HEK293 (cell line): ENCODE results near the gene IGLON5.

Experiments
- CTCF ChIA-PET: fragments of 350-600 bp; formaldehyde crosslinking; extraction: SDS; loops from one replicate; lab custom pipeline; 2021; ENCODE audit warnings: antibody characterized with exemption; lab: Yijun Ruan, JAX
- POLR2A ChIA-PET: fragments of 300-600 bp; formaldehyde crosslinking; extraction: SDS; loops from one replicate; lab custom pipeline; 2020; ENCODE audit warnings: antibody characterized with exemption, inconsistent platforms; lab: Yijun Ruan, JAX
- H3K27ac ChIP-seq: fragments of 200-500 bp; sonication (Bioruptor generic); 2 replicates; pipeline ENCODE4 v1.5.1; 2014; ENCODE audit warnings: low read depth, low read length, control low read depth, inconsistent platforms; ENCODE audit errors: extremely low read depth
- H3K36me3 ChIP-seq, 2 experiments: fragments of 200-500 bp in 1 of 2; sonication (Bioruptor generic) in 1 of 2; 1 replicate in 1 of 2; 2 replicates in 1 of 2; pipeline ENCODE4 v1.5.1; 2014 to 2017; ENCODE audit warnings: inconsistent platforms in 2 of 2, low read length in 2 of 2; ENCODE audit not compliant: control insufficient read depth in 2 of 2, insufficient read depth in 1 of 2
- H3K4me1 ChIP-seq: fragments of 200-500 bp; sonication (Bioruptor generic); 2 replicates; pipeline ENCODE4 v1.5.1; 2014; ENCODE audit warnings: mild to moderate bottlenecking, low read length, inconsistent platforms; ENCODE audit not compliant: control insufficient read depth, insufficient read depth
- H3K4me3 ChIP-seq: 2 replicates; pipeline ENCODE4 v1.5.1; 2011; ENCODE audit warnings: low read depth, mild to moderate bottlenecking, control low read depth, low read length, moderate library complexity
- H3K9me3 ChIP-seq: fragments of 200-500 bp; sonication (Bioruptor generic); 2 replicates; pipeline ENCODE4 v1.5.1; 2014; ENCODE audit warnings: low read depth, low read length, inconsistent platforms; ENCODE audit not compliant: control insufficient read depth, insufficient read depth
- BCL11B ChIP-seq: fragments of 450-650 bp; formaldehyde crosslinking; IDR thresholded peaks from 2 replicates; pipeline ENCODE4 v1.5.1; 2016; ENCODE audit warnings: low read depth, missing biosample characterization, missing genetic modification characterization
- IKZF3 ChIP-seq: fragments of 450-650 bp; IDR thresholded peaks from 2 replicates; pipeline ENCODE4 v1.5.0; 2018; ENCODE audit warnings: missing biosample characterization, mild to moderate bottlenecking, missing genetic modification characterization, moderate library complexity
- KLF8 ChIP-seq: fragments of 450-650 bp; formaldehyde crosslinking; IDR thresholded peaks from 2 replicates; pipeline ENCODE4 v1.5.1; 2016; ENCODE audit warnings: missing biosample characterization, missing genetic modification characterization
- SP3 ChIP-seq: fragments of 450-650 bp; formaldehyde crosslinking; IDR thresholded peaks from 2 replicates; pipeline ENCODE4 v1.5.1; 2016; ENCODE audit warnings: missing biosample characterization, missing genetic modification characterization
- ZEB2 ChIP-seq: fragments of 450-650 bp; formaldehyde crosslinking; IDR thresholded peaks from 2 replicates; pipeline ENCODE4 v1.5.1; 2016; ENCODE audit warnings: missing biosample characterization, missing genetic modification characterization
- ZFP3 ChIP-seq: fragments of 450-650 bp; formaldehyde crosslinking; IDR thresholded peaks from 2 replicates; pipeline ENCODE4 v1.5.1; 2016; ENCODE audit warnings: low read depth, missing biosample characterization, missing genetic modification characterization
- ZFP69B ChIP-seq: fragments of 450-650 bp; formaldehyde crosslinking; IDR thresholded peaks from 2 replicates; pipeline ENCODE4 v1.5.1; 2016; ENCODE audit warnings: missing biosample characterization, missing genetic modification characterization
- ZNF114 ChIP-seq: fragments of 450-650 bp; formaldehyde crosslinking; IDR thresholded peaks from 2 replicates; pipeline ENCODE4 v1.5.0; 2017; ENCODE audit warnings: missing biosample characterization, missing genetic modification characterization
- ZNF132 ChIP-seq: fragments of 450-650 bp; formaldehyde crosslinking; IDR thresholded peaks from 2 replicates; pipeline ENCODE4 v1.5.1; 2017; ENCODE audit warnings: missing biosample characterization, missing genetic modification characterization, borderline replicate concordance
- ZNF133 ChIP-seq: fragments of 450-650 bp; formaldehyde crosslinking; IDR thresholded peaks from 2 replicates; pipeline ENCODE4 v1.5.1; 2016; ENCODE audit warnings: missing biosample characterization, missing genetic modification characterization
- ZNF221 ChIP-seq: fragments of 450-650 bp; formaldehyde crosslinking; IDR thresholded peaks from 2 replicates; pipeline ENCODE4 v1.5.1; 2017; ENCODE audit warnings: missing biosample characterization, missing genetic modification characterization, borderline replicate concordance
- ZNF426 ChIP-seq: fragments of 450-650 bp; formaldehyde crosslinking; IDR thresholded peaks from 2 replicates; pipeline ENCODE4 v1.5.1; 2017; ENCODE audit warnings: missing biosample characterization, missing genetic modification characterization, mild to moderate bottlenecking, inconsistent platforms, moderate library complexity
- ZNF658 ChIP-seq: fragments of 450-650 bp; formaldehyde crosslinking; IDR thresholded peaks from 2 replicates; pipeline ENCODE4; 2016; ENCODE audit warnings: missing biosample characterization, missing genetic modification characterization
- ZNF768 ChIP-seq: fragments of 450-650 bp; formaldehyde crosslinking; IDR thresholded peaks from 2 replicates; pipeline ENCODE4 v1.5.1; 2018; ENCODE audit warnings: missing biosample characterization, mild to moderate bottlenecking, missing genetic modification characterization
- ZNF792 ChIP-seq: fragments of 450-650 bp; formaldehyde crosslinking; IDR thresholded peaks from 2 replicates; pipeline ENCODE4 v1.5.1; 2016; ENCODE audit warnings: missing biosample characterization, missing genetic modification characterization
- ZNF843 ChIP-seq: fragments of 450-650 bp; formaldehyde crosslinking; IDR thresholded peaks from 2 replicates; pipeline ENCODE4 v1.5.1; 2016; ENCODE audit warnings: missing biosample characterization, missing genetic modification characterization
- ZXDB ChIP-seq: fragments of 450-650 bp; formaldehyde crosslinking; IDR thresholded peaks from 2 replicates; pipeline ENCODE4 v1.5.1; 2016; ENCODE audit warnings: missing biosample characterization, missing genetic modification characterization
- TF ChIP-seq, protein P1 (sequence below): fragments of 450-650 bp; formaldehyde crosslinking; IDR thresholded peaks from 2 replicates; pipeline ENCODE4 v1.5.1; 2016; ENCODE audit warnings: missing biosample characterization, missing genetic modification characterization
- TF ChIP-seq, protein P2 (sequence below): fragments of 450-650 bp; formaldehyde crosslinking; optimal IDR thresholded peaks from 2 replicates; pipeline ENCODE3; 2016; ENCODE audit warnings: missing biosample characterization, mild to moderate bottlenecking, missing genetic modification characterization
- TF ChIP-seq, protein P3 (sequence below): fragments of 450-650 bp; formaldehyde crosslinking; IDR thresholded peaks from 2 replicates; pipeline ENCODE4 v1.5.1; 2017; ENCODE audit warnings: missing biosample characterization, missing genetic modification characterization
- TF ChIP-seq, protein P4 (sequence below): fragments of 450-650 bp; formaldehyde crosslinking; IDR thresholded peaks from 2 replicates; pipeline ENCODE4 v1.5.1; 2016; ENCODE audit warnings: missing biosample characterization, missing genetic modification characterization

Gene IGLON5

DNA sequence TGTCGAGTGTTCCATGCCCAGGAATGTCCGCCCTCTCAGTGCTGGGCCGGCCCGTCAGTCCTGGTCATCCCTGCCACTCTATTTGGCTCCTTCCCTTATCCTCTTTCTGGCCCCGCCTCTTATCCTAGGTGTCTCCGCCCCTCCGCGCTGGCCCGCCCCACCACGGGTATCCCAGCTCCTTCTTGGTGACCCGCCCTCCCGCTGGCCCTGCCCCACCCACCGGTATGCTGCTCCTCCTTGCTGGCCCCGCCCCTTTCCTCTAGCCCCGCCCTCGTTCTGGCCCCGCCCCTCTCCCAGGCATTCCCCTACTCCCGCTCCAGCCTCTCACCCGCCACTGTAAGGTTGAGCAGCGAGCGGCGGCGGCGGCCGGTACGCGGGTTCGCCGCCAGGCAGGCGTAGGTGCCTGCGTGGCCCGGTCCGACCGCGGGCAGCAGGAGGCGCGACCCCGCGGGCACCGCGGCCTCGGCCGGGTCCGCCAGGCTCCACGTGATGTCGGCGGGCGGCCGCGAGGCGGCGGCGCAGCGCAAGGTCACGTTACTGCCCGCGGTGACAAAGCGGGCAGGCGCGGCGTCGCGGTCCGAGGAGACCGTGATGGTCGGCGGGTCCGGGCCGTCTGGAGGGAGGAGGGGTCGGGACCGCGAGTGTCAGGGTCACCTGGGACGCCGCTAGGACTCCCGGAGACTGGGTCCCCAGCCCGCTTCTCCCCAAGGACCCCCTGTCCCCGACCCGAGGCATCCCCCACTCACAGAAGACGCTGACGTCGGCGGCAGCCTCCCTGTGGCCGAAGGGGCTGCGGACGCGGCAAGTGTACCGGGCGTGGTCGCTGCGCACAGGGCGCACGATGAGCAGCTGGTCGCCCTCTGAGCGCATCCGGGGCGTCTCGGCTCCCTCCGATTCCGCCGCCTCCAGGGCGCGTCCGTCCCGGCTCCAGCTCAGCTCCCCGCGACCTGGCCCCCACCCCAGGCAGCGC is 28.5 kb downstream of the IGLON5 start (continued):
- TF ChIP-seq KLF8 (peak; percentile 60; the same call in 1 of the 2 replicates), ZNF221 (tag by site-specific recombination) (no peak), ZEB2 (0 out of 2 replicates have a peak, but pooled peaks have one; percentile 11), ZXDB (no peak), ZNF792 (tag by site-specific recombination) (no peak), ZNF114 (tag by site-specific recombination) (no peak), ZFP3 (tag by site-specific recombination) (no peak), ZNF132 (tag by site-specific recombination) (no peak), ZNF658 (tag by site-specific recombination) (no peak), ZNF426 (tag by site-specific recombination) (no peak), IKZF3 (0 out of 2 replicates have a peak, but pooled peaks have one; percentile 18), ZNF768 (tag by site-specific recombination) (no peak), SP3 (tag by site-specific recombination) (peak; percentile 93), ZNF843 (tag by site-specific recombination) (0 out of 2 replicates have a peak, but pooled peaks have one; percentile 2)
- TF ChIP-seq, protein P1, sequence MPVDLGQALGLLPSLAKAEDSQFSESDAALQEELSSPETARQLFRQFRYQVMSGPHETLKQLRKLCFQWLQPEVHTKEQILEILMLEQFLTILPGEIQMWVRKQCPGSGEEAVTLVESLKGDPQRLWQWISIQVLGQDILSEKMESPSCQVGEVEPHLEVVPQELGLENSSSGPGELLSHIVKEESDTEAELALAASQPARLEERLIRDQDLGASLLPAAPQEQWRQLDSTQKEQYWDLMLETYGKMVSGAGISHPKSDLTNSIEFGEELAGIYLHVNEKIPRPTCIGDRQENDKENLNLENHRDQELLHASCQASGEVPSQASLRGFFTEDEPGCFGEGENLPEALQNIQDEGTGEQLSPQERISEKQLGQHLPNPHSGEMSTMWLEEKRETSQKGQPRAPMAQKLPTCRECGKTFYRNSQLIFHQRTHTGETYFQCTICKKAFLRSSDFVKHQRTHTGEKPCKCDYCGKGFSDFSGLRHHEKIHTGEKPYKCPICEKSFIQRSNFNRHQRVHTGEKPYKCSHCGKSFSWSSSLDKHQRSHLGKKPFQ (tag by site-specific recombination): no peak
- TF ChIP-seq, protein P2, sequence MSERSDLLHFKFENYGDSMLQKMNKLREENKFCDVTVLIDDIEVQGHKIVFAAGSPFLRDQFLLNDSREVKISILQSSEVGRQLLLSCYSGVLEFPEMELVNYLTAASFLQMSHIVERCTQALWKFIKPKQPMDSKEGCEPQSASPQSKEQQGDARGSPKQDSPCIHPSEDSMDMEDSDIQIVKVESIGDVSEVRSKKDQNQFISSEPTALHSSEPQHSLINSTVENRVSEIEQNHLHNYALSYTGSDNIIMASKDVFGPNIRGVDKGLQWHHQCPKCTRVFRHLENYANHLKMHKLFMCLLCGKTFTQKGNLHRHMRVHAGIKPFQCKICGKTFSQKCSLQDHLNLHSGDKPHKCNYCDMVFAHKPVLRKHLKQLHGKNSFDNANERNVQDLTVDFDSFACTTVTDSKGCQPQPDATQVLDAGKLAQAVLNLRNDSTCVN (tag by site-specific recombination): peak; percentile 65
- TF ChIP-seq, all 188 proteins: peak for 19

DNA sequence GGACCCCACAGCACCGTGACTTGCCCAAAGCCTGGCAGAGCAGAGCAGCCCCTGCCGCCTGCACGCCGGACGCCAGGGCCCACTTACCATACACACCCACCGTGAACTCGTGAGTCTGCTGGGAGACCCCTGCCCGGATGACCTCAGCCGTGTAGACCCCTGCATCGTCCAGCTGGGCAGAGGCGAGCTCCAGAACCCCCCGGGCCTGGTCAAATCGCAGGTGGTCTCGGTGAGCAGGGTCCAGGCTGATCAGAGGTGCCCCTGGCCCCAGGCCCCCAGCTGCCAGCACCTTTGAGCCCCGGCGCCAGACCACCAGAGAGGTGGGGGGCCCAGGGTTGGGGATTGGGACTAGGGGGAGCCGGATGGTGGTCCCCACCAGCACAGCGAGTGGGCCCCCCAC is 29.6 kb downstream of the IGLON5 start:
- TF ChIP-seq, protein P3, sequence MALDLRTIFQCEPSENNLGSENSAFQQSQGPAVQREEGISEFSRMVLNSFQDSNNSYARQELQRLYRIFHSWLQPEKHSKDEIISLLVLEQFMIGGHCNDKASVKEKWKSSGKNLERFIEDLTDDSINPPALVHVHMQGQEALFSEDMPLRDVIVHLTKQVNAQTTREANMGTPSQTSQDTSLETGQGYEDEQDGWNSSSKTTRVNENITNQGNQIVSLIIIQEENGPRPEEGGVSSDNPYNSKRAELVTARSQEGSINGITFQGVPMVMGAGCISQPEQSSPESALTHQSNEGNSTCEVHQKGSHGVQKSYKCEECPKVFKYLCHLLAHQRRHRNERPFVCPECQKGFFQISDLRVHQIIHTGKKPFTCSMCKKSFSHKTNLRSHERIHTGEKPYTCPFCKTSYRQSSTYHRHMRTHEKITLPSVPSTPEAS: no peak
- TF ChIP-seq BCL11B (tag by site-specific recombination) (no peak), ZNF133 (tag by site-specific recombination) (no peak), ZFP69B (tag by site-specific recombination) (no peak), ZNF221 (tag by site-specific recombination) (no peak)
- TF ChIP-seq, protein P4, sequence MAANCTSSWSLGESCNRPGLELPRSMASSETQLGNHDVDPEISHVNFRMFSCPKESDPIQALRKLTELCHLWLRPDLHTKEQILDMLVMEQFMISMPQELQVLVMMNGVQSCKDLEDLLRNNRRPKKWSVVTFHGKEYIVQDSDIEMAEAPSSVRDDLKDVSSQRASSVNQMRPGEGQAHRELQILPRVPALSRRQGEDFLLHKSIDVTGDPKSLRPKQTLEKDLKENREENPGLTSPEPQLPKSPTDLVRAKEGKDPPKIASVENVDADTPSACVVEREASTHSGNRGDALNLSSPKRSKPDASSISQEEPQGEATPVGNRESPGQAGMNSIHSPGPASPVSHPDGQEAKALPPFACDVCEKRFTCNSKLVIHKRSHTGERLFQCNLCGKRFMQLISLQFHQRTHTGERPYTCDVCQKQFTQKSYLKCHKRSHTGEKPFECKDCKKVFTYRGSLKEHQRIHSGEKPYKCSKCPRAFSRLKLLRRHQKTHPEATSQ (tag by site-specific recombination): no peak
- Histone ChIP-seq H3K9me3 (no peaks in the 10 kb centered on the region), H3K4me3 (no peak overlapping the region), H3K36me3 (peaks cover 0 to 10% of the 10 kb centered on the region in 2 experiments; a peak in 1 of 3 replicates), H3K27ac (no peak overlapping the region), H3K4me1 (0 out of 2 replicates have a peak, but pooled peaks cover 8% of the 10 kb centered on the region)
- POLR2A ChIA-PET: interaction anchor here (0.8 to 2.2 kb wide), 8 partner anchors 12 to 27 kb away, joined by 3 to 37 read pairs (median 4); partner anchors contain the start of gene ETFB
- CTCF ChIA-PET: interaction anchor here (0.5 to 2.1 kb wide), 6 partner anchors 13 to 323 kb away, joined by 3 to 6 read pairs (median 4); no protein-coding TSS in a partner anchor
